ENCODE measurements around the gene COL24A1.

DNA sequence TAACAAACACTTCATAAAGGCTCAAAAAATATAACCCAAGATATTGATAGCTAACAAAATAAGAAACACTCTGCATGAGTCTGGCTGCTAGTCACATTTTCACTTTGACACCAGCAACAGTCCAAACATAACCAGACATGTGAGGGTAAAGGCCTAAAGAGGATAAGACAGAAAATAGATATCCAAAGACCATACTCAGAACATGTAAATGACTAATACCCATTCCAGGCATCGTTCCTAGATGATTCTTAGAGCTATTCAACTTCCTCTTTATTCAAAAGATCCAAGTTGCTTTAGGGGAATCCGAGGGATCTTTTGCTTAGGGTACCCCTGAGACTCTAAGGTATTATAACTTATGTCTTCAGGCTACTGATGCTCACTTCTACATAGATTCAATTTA, 5.1 kb downstream of the COL24A1 start:
- TF ChIP-seq POLR2A (IDR thresholded peaks at IDR 0.05), result no peak
- TF ChIP-seq, protein P1, sequence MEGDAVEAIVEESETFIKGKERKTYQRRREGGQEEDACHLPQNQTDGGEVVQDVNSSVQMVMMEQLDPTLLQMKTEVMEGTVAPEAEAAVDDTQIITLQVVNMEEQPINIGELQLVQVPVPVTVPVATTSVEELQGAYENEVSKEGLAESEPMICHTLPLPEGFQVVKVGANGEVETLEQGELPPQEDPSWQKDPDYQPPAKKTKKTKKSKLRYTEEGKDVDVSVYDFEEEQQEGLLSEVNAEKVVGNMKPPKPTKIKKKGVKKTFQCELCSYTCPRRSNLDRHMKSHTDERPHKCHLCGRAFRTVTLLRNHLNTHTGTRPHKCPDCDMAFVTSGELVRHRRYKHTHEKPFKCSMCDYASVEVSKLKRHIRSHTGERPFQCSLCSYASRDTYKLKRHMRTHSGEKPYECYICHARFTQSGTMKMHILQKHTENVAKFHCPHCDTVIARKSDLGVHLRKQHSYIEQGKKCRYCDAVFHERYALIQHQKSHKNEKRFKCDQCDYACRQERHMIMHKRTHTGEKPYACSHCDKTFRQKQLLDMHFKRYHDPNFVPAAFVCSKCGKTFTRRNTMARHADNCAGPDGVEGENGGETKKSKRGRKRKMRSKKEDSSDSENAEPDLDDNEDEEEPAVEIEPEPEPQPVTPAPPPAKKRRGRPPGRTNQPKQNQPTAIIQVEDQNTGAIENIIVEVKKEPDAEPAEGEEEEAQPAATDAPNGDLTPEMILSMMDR (IDR thresholded peaks at IDR 0.05), result no peak

Data from breast epithelium (tissue), 3 donors.